Common myeloid progenitor, CD34-positive (primary cell): ENCODE data around the gene TUBB8B.
"Not testable (repeated sequence)": the region's sequence is repeated elsewhere in the genome, so short reads cannot be mapped to it uniquely, and the experiment has no call there.

ENCODE experiments used
- CTCF ChIA-PET: fragments of 350-600 bp; sonication (Branson Sonifier 250); formaldehyde crosslinking; loops from one replicate; lab custom pipeline; 2021; ENCODE audit warnings: antibody characterized with exemption; lab: Charles Lee
- POLR2A ChIA-PET: fragments of 350-600 bp; sonication (Branson Sonifier 250); formaldehyde crosslinking; loops from one replicate; lab custom pipeline; 2021; ENCODE audit warnings: antibody characterized with exemption; lab: Charles Lee
- DNase-seq, 3 donors: peaks; one replicate each; pipeline versions ENCODE4 v3.0.0 to v3.0.0-alpha.2; 2013
- H3K27ac ChIP-seq, 2 experiments: 1 replicate in 1 of 2; 2 replicates in 1 of 2; pipeline ENCODE4 v1.7.0; 2013; ENCODE audit warnings: inconsistent platforms in 2 of 2, low read length in 2 of 2, mild to moderate bottlenecking in 2 of 2, low read depth in 1 of 2, moderate library complexity in 1 of 2; ENCODE audit not compliant: severe bottlenecking in 2 of 2, insufficient read depth in 1 of 2, poor library complexity in 1 of 2
- H3K27me3 ChIP-seq, 5 experiments: replicated peaks in 2 of 5; 1 replicate in 3 of 5; 2 replicates in 2 of 5; pipeline versions ENCODE4 v1.6.1 to v1.7.0; 2013; ENCODE audit warnings: low read length in 4 of 5, mild to moderate bottlenecking in 2 of 5, moderate library complexity in 2 of 5, inconsistent platforms in 1 of 5; ENCODE audit not compliant: insufficient read depth in 5 of 5, control insufficient read depth in 4 of 5
- H3K36me3 ChIP-seq, 4 experiments: 1 replicate in 2 of 4; 2 replicates in 2 of 4; pipeline versions ENCODE4 v1.6.1 to v1.7.0; 2013; ENCODE audit warnings: low read length in 3 of 4, control low read depth in 1 of 4, mild to moderate bottlenecking in 1 of 4; ENCODE audit not compliant: control insufficient read depth in 4 of 4, insufficient read depth in 4 of 4
- H3K4me1 ChIP-seq, 4 experiments: 1 replicate in 3 of 4; 2 replicates in 1 of 4; pipeline versions ENCODE4 v1.6.1 to v1.7.1; 2013; ENCODE audit warnings: low read length in 3 of 4, mild to moderate bottlenecking in 3 of 4, control low read depth in 1 of 4, inconsistent platforms in 1 of 4, moderate library complexity in 1 of 4; ENCODE audit not compliant: control insufficient read depth in 4 of 4, insufficient read depth in 4 of 4; ENCODE audit errors: control extremely low read depth in 1 of 4
- H3K4me3 ChIP-seq, 7 experiments: 1 replicate in 4 of 7; 2 replicates in 3 of 7; pipeline versions ENCODE4 v1.5.1 to v1.7.0; 2013; ENCODE audit warnings: mild to moderate bottlenecking in 7 of 7, low read length in 6 of 7, moderate library complexity in 6 of 7, inconsistent platforms in 2 of 7, low read depth in 2 of 7, control low read depth in 1 of 7; ENCODE audit not compliant: insufficient read depth in 4 of 7, control insufficient read depth in 1 of 7; ENCODE audit errors: extremely low read depth in 1 of 7
- H3K9me3 ChIP-seq, 5 experiments: 1 replicate in 4 of 5; 2 replicates in 1 of 5; pipeline versions ENCODE4 v1.6.1 to v1.7.1; 2013; ENCODE audit warnings: low read length in 4 of 5, mild to moderate bottlenecking in 2 of 5, inconsistent platforms in 1 of 5, low read depth in 1 of 5, moderate library complexity in 1 of 5; ENCODE audit not compliant: control insufficient read depth in 4 of 5, insufficient read depth in 2 of 5; ENCODE audit errors: control extremely low read depth in 1 of 5
- WGBS: methylation state at CpG from one replicate; pipeline ENCODE4 v1.1.5; 2013; ENCODE audit not compliant: insufficient coverage; 5-methylcytosine and 5-hydroxymethylcytosine counted together

TUBB8B gene

GRCh38 chr18:73181-73777 lies 23.9 kb upstream of the TUBB8B start:
- H3K27me3 ChIP-seq, DNase-seq, H3K36me3 ChIP-seq, H3K9me3 ChIP-seq, POLR2A ChIA-PET, CTCF ChIA-PET, H3K27ac ChIP-seq, H3K4me1 ChIP-seq: not testable (repeated sequence)
- 54% methylated on average over 19 of the region's 48 CpGs for WGBS
- H3K4me3 ChIP-seq = peak overlapping the region in 1 of 7 experiments; percentile 19

DNA sequence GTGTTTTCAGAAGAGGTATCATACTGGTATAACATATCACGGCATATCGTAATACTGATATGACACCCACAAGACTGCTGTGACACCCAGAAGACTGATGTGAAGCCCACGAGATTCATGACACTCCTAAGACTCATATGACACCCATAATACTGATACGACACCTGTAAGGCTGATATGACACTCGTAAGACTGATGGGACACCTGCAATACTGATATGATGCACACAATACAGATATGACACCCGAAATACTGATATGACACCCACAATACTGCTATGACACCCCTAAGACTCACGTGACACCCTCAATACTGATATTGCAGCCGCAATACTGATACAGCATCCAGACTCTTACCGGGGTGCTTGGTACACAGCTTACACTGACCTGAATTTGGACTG lies 18.3 kb upstream of the TUBB8B start:
- CTCF ChIA-PET, H3K27me3 ChIP-seq, H3K9me3 ChIP-seq, H3K27ac ChIP-seq, H3K4me1 ChIP-seq, H3K36me3 ChIP-seq, H3K4me3 ChIP-seq, DNase-seq, POLR2A ChIA-PET: not testable (repeated sequence)
- 71% methylated on average over 7 of the region's 9 CpGs for WGBS

DNA sequence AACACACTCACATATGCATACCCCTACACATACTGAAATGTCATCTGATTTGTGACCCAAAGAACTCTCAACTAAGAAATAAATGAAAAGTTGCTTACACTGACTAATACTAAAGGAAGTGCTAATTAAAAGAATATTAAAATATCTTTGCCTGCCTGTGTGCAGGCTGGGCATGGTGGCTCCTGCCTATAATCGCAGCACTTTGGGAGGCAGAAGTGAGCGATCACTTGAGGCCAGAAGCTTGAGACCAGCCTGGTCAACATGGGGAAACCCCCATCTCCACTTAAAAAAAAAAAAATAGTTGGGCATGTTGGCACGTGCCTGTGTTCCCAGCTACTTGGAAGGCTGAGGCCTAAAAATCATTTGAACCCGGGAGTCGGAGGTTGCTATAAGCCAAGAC lies 14.9 kb upstream of the TUBB8B start:
- POLR2A ChIA-PET, H3K27me3 ChIP-seq, H3K4me3 ChIP-seq, H3K9me3 ChIP-seq, DNase-seq, H3K4me1 ChIP-seq, CTCF ChIA-PET, H3K36me3 ChIP-seq, H3K27ac ChIP-seq: not testable (repeated sequence)
- 88% methylated on average over 5 of the region's 5 CpGs for WGBS

- H3K36me3 ChIP-seq, H3K27ac ChIP-seq, H3K9me3 ChIP-seq, H3K27me3 ChIP-seq, H3K4me3 ChIP-seq, H3K4me1 ChIP-seq, POLR2A ChIA-PET, CTCF ChIA-PET: not testable (repeated sequence)
- 78% methylated on average over 2 of the region's 2 CpGs for WGBS
- peak in 2 of 3 donors; percentile 2 to 9 for DNase-seq
Measured at GRCh38 chr18:63656-64055, 14.2 kb upstream of the TUBB8B start.

GRCh38 chr18:54388-54787 lies 5.0 kb upstream of the TUBB8B start:
- DNase-seq, H3K27me3 ChIP-seq, H3K9me3 ChIP-seq, H3K4me3 ChIP-seq, H3K36me3 ChIP-seq, CTCF ChIA-PET, H3K27ac ChIP-seq, POLR2A ChIA-PET, H3K4me1 ChIP-seq: not testable (repeated sequence)
- 79% methylated on average over 1 of the region's 1 CpG for WGBS

DNA sequence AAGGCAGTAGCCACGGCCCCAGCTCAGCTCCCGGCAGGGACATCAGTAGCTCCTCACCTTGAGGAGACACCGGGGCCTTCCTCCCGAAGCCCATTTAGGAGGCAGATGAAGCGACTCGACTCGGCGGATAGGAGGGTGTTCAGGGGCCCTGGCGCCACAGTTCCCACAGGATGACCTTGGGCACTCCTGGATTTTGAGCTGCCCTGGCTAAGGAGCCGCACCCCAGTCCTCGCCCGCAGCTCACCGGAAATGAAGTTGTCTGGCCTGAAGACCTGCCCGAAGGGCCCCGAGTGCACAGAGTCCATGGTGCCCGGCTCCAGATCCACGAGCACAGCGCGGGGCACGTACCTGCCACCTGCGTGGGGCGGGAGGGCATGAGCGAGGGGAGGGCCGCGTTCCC lies 719 bp downstream of the TUBB8B start:
- POLR2A ChIA-PET, H3K4me1 ChIP-seq, CTCF ChIA-PET, H3K9me3 ChIP-seq, H3K27me3 ChIP-seq, H3K27ac ChIP-seq, DNase-seq, H3K4me3 ChIP-seq, H3K36me3 ChIP-seq: not testable (repeated sequence)
- WGBS = 98% methylated on average over 8 of the region's 25 CpGs

DNA sequence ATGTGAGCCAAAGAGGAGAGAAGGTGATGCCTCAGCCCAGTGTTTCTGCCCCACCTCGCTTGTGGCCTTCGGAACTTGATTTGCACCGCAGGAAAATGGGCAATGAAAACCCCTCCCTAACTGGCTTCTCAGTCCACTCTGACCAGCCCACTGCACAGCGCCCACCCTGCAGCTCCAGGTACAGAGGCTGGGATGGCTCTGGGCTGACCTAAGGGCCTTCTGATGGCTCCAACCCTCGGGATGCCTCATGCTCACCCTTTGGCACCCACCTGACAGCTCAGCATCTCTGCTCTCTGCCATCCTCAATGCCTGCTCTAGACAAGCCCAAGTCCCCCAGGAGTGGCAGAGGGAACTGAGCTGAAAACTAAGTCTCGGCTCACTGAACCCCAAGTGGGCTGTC lies 36.2 kb downstream of the TUBB8B start:
- POLR2A ChIA-PET, DNase-seq, CTCF ChIA-PET, H3K27ac ChIP-seq, H3K4me3 ChIP-seq, H3K9me3 ChIP-seq, H3K4me1 ChIP-seq, H3K27me3 ChIP-seq, H3K36me3 ChIP-seq: not testable (repeated sequence)
- no CpG with 5 or more reads among the region's 6 CpGs for WGBS
